D341Med (cell line): ENCODE measurements around the gene FRMD4B.

ENCODE experiments used
- DNase-seq: peaks from one replicate; pipeline ENCODE4 v3.0.0; 2012; ENCODE audit warnings: low spot score

FRMD4B gene

GRCh38 chr3:69121513-69121912 is 264.4 kb downstream of the FRMD4B start:
- DNase-seq: no peak

DNA sequence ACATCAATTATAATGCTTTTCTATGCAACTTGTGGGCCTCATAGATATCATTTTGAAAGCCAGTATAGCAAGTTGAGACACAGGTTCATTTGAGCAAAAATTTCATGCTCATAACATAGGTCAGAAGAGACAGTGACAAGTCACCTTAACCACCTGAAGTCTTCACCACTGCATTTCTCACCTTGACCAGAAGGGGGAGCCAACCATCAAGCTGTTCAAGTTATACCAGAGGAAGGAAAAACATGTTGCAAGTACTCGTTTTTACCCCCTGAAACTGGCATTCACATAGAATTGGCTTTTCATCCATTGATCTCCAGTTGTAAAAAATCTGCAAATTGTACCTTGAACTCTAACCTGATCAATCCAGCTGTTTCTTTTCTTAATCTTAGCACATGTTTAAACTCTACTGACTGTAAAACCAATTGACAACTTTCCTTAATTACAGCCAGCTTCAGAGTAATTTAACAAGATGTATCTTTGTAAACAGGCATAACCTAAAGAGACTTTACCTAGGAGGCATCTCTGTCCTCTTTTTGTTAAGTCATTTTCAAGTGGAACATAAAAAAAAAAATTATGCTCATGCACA is 264.9 kb downstream of the FRMD4B start:
- DNase-seq: peak; percentile 62
